Subcutaneous preadipocyte (primary cell): Measurements from ENCODE around the gene FKBP1C. TPM values are rescaled to one million over a fixed set of nuclear protein-coding genes. Genes with fewer than 3 reads are reported as not detected.

Experiments
- small RNA-seq: library from RNA; depleted of rRNA; stranded (forward); fragments of <200 nt; gene quantifications from one replicate; pipeline ENCODE3, GENCODE V24; 2012
- total RNA-seq: library from RNA; depleted of rRNA; stranded (reverse); fragments of >200 nt; gene quantifications from 2 replicates; pipeline ENCODE4 v1.2.3, GENCODE V29; 2012

The FKBP1C gene
- 1.5 and 1.6 TPM in 2 replicates for total RNA-seq

DNA sequence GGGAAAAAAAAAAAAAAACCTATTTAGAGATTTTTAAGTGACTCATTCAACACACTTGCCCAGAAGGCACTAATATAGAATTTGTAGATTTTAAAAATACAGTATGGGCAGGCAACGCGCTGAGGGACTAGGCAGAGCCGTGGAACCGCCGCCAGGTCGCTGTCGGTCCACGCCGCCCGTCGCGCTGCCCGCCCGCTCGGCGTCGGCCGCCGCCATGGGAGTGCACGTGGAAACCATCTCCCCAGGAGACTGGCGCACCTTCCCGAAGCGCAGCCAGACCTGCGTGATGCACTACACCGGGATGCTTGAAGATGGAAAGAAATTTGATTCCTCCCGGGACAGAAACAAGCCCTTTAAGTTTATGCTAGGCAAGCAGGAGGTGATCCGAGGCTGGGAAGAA, at the start of gene FKBP1C:
TSS of gene FKBP1C (plus strand) at position 127 of the 400 bp plus-strand sequence.

Small RNA genes within 50 kb of the gene (small RNA-seq; reads per million reads assigned to genes)
- not detected for gene SPTLC1P3

Other genes with a start within 250 kb of the FKBP1C start
- not detected in 2 replicates for gene LGSN, start 108.5 kb downstream of the FKBP1C start, total RNA-seq